ENCODE results near the gene CPO. TPM values are rescaled to one million over a fixed set of nuclear protein-coding genes. Genes with fewer than 3 reads are reported as not detected.

CPO gene
- total and polyA plus RNA-seq, 9 of the 15 experiments (the other 6 are each of a cell fraction or from before 2014, with no cell fraction given): not detected

GRCh38 chr2:206982360-206982955 lies 43.1 kb downstream of the CPO start:
- no peaks in the 10 kb centered on the region for H4K20me1 ChIP-seq (replicated peaks; ENCODE audit: control insufficient read depth, insufficient read depth, low read length)
- no peaks in the 10 kb centered on the region for H3K9me1 ChIP-seq (ENCODE audit: control insufficient read depth, insufficient read depth, low read length)
- H3K4me2 ChIP-seq (ENCODE audit: insufficient read depth, low read length): no peak overlapping the region
- H3K27ac ChIP-seq (ENCODE audit: extremely low read depth, low read depth, low read length): no peak overlapping the region
- ATAC-seq (no peak), FAIRE-seq (no peak), DNase-seq (ENCODE audit: extremely low read depth in 1 of 4, low spot score in 3 of 4) (no peak)
- intact Hi-C loops (cut with micrococcal nuclease) (loop anchor here (5.0 to 10.0 kb wide), 2 partner anchors 362 to 495 kb away; no protein-coding TSS in a partner anchor), in situ Hi-C loops (cut with MboI) (loop anchor here (25.0 kb wide), 1 partner anchor 480 kb away; no protein-coding TSS in a partner anchor)
- no peak overlapping the region for H3K4me3 ChIP-seq
- no peaks in the 10 kb centered on the region for H3K4me1 ChIP-seq (replicated peaks in 1 of 2; ENCODE audit: control insufficient read depth in 2 of 2, insufficient read depth in 2 of 2, low read length in 2 of 2)
- H3K36me3 ChIP-seq (ENCODE audit: control insufficient read depth, insufficient read depth, low read length): no peaks in the 10 kb centered on the region
- ChIA-PET CTCF (ENCODE audit: low intra/inter-chr PET ratio) (no interaction called here), POLR2A (no interaction called here)
- BruUV-seq (replicated peaks): no TSS peak
- 0% methylated on average over 7 of the region's 8 CpGs for WGBS (ENCODE audit: insufficient coverage, low coverage, missing lambda C conversion rate)
- no peak overlapping the region for H2AFZ ChIP-seq (ENCODE audit: low read depth, low read length)
- H3K79me2 ChIP-seq (ENCODE audit: control insufficient read depth, insufficient read depth, low read length): no peaks in the 10 kb centered on the region
- no peaks in the 10 kb centered on the region; a peak in 1 of 5 replicates for H3K27me3 ChIP-seq (ENCODE audit: control insufficient read depth in 2 of 2, insufficient read depth in 2 of 2, low read length in 2 of 2)
- H3K9me3 ChIP-seq (replicated peaks; ENCODE audit: control insufficient read depth, insufficient read depth, low read depth, low read length): no peaks in the 10 kb centered on the region
- H3K9ac ChIP-seq (ENCODE audit: insufficient read depth in 1 of 2, low read depth in 2 of 2, low read length in 2 of 2): no peak overlapping the region
- TF ChIP-seq GATAD2A (IDR thresholded peaks at IDR 0.05) (no peak), ZNF384 (IDR thresholded peaks at IDR 0.05; ENCODE audit: low read depth, low read length) (no peak), MCM3 (IDR thresholded peaks at IDR 0.05) (no peak), FOXP4 (CRISPR knock-in tag; IDR thresholded peaks at IDR 0.05; ENCODE audit: borderline replicate concordance) (no peak), NR0B1 (IDR thresholded peaks at IDR 0.05; ENCODE audit: partially characterized antibody) (no peak), CBX5 (IDR thresholded peaks at IDR 0.05; ENCODE audit: borderline replicate concordance, low read depth) (no peak), PCBP1 (IDR thresholded peaks at IDR 0.05; ENCODE audit: low read depth, low read length, poor library complexity, severe bottlenecking) (no peak), MTA1 (IDR thresholded peaks at IDR 0.05; ENCODE audit: borderline replicate concordance) (no peak), RBM14 (IDR thresholded peaks at IDR 0.05; ENCODE audit: borderline replicate concordance, insufficient read depth, low read depth, low read length) (no peak), SIN3B (IDR thresholded peaks at IDR 0.05; ENCODE audit: low read depth) (no peak), ZNF12 (CRISPR knock-in tag; IDR thresholded peaks at IDR 0.05) (no peak)
